T1000 (cell line): Measurements from ENCODE around the gene TLE4.
"Not testable (repeated sequence)": the region's sequence is repeated elsewhere in the genome, so short reads cannot be mapped to it uniquely, and the experiment has no call there.

Experiments
- DNase-seq: peaks from one replicate; lab custom pipeline; 2025; ENCODE audit warnings: mixed read lengths; lab: John Stamatoyannopoulos, UW

The TLE4 gene

DNA sequence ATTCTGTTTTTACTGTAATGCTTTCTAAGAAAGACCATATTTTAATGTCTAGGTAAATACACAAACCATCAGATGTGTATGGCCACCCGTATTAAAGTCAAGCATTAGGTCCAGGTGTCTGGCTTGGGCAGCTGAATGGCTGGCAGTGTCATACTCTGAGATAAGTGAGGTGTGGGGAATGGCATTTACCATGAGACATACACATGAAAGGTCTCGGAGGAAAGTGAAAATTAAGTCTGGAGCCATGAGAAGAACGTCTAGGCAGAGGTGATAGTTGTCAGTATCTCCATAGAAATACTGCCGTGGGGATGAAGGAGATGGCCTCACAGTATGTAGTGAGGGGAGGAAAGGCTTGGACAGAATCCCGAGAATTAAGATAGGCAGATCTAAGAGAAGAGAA is 164.3 kb downstream of the TLE4 start:
- no peak for DNase-seq

GRCh38 chr9:79741381-79741780 is 169.6 kb downstream of the TLE4 start:
- DNase-seq: no peak

DNA sequence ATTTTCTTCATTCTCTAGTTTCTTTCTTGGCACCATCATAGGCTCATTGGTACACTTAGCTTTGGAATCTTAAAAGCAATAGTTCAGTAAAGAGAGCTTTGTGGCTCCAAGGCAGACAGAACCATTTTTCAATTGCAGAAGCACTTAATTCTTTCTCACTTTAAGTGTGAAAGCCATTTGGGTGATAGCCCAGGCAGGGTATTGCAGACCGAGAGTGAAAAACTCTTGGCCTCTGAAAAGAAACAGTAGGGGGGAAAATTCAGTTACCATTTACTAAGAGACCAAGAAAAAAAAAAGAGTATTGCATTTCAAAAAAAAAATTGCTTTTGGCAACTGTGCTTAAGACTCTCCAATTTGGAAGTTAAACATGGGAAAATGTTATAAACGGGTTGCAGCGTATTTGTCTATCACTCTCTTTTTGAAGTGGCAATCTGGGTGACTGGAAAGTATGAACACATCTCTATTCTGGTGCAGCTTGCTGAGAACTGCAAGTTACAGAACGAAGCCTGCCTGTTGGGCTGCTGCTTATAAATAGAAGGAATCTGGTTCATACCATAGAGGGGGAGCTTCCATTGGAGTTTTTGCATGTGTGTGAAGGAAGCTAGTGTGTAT is 170.5 kb downstream of the TLE4 start:
- DNase-seq: no peak

GRCh38 chr9:79744521-79744920 is 172.8 kb downstream of the TLE4 start:
- DNase-seq: no peak

- DNase-seq: no peak
These were observed 174.1 kb downstream of the TLE4 start for GRCh38 chr9:79745752-79746336.

GRCh38 chr9:79751895-79752466 is 180.2 kb downstream of the TLE4 start:
- not testable (repeated sequence) for DNase-seq

GRCh38 chr9:79756414-79756813 is 184.6 kb downstream of the TLE4 start:
- no peak for DNase-seq

DNA sequence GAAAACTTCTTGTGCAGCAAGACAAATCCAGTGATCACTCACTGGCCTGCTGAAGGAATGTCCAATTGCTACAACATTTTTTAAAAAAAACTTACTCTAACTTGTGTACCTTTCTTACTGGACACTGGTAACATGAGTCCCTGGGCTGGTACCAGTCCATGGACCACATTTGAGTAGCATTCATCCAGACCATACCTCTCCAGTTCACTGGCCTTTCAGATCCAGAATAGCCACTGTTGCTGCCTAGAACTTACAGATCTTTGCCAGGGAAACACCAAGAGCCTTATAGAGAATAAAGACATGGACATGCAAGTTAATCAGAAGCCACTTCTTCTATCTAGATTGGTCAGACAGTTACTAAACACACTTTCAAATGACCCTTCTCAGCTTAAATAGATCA is 185.3 kb downstream of the TLE4 start:
- DNase-seq: no peak

GRCh38 chr9:79757881-79758669 is 186.3 kb downstream of the TLE4 start:
- no peak for DNase-seq

DNA sequence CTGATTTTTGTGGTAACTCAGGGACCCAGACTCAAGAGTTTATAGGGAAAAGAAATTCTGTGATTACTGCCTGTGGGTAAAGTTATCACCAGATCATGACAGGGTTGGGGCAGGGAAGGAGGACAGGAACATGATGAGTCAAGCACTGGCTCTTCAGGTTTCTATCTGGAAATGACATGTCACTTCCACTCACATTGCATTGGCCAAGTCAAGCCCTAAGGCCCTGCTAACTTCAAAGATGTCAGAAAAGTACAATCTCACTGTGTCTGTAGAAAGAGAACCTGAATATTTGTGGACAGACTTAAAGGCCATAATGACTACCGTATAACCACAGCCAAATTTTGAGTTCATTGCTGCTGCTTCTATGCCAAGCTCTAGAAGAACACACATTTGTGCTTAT is 187.7 kb downstream of the TLE4 start:
- DNase-seq: no peak

- no peak for DNase-seq
These were observed 190.3 kb downstream of the TLE4 start for GRCh38 chr9:79762070-79762469.

DNA sequence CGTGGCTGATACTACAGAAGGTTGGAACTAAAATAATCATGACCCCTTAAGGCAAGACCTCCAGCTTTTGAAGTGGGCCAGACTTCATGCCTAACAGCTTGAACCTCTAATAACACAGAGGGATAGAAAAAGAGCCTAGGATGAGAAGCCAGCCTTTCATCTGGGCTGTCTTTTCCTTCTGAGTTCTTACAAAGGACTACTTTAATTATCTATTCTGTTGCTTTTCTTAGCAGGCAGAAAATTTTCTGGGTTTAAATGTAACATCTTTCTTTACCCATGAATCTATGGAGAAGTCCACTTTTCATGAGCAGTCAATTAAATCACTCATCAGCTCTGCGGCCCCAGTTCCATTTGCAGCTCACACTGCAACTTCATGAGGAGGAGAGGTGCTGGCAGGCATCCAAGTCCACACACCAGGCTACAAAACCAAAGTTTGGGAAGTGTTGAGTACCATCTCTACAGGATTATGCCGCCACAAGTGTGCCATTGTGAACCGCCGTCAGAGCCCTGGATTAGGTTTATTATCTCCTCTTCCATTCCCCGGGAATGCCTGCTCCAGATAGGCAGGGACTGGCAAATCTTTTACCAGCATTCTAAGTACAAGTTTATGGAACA is 192.0 kb downstream of the TLE4 start:
- no peak for DNase-seq

GRCh38 chr9:79764374-79764773 is 192.6 kb downstream of the TLE4 start:
- peak; percentile 78 for DNase-seq

DNA sequence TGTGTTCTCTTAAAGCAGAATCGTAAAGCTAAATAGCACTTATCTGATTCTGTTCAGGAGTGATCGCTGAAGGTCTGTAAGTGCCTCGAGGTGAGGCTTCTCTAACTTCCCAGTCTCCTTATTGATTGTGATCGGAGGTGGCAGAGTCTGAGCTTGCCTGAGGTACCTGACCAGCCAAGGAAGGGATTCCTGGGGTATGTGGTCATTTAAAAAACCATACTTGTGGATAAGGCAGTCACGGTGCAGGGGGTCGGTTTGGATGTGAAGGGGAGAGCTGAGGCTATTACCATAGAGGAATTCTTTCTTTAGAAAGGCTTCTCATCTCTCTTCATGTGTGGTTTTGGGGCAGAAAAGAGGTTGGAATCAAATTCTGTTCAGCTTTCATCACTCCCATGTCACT is 193.7 kb downstream of the TLE4 start:
- DNase-seq: no peak

GRCh38 chr9:79766091-79766490 is 194.3 kb downstream of the TLE4 start:
- DNase-seq: no peak

- no peak for DNase-seq
These were observed 196.4 kb downstream of the TLE4 start for GRCh38 chr9:79768194-79768593.

- DNase-seq: no peak
These were observed 197.9 kb downstream of the TLE4 start for GRCh38 chr9:79769476-79770275.

DNA sequence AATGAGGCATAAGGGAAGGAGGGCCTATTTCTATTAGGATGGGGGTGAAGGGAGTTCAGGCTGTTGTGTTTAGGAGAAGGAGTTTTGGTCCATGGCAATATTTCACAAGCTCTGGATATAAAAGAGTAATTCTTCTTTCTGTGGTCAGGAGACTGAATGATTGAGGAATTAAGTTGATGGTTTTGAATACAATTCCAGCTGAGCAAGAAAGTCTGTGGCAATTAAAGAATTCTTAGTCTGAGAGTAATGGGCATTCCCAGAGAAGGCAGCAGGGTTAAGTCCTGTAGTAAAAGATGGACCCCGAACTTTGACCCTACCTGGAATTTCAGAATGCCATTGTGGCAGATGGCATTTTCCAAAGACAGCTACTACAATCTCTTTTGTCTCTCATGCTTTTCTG is 202.6 kb downstream of the TLE4 start:
- no peak for DNase-seq
